Adrenal gland (tissue), 12 donors: ENCODE measurements around the gene KCTD2. TPM values are rescaled to one million over a fixed set of nuclear protein-coding genes. Genes with fewer than 3 reads are reported as not detected.

Experiments used
- DNase-seq, 7 donors: peaks; one replicate each; pipeline ENCODE4 v3.0.0-alpha.2; 2019 to 2020
- H3K27ac ChIP-seq, 5 donors: fragments of 200-600 bp; sonication (generic) in 4 of 5; 1 replicate in 3 of 5; 2 replicates in 2 of 5; pipeline versions ENCODE4 v1.5.1 to v1.8.0; 2016 to 2020; ENCODE audit warnings: mild to moderate bottlenecking in 1 of 5
- H3K27me3 ChIP-seq: fragments of 200-600 bp; 2 replicates; pipeline ENCODE4 v1.8.0; 2021
- H3K36me3 ChIP-seq, 2 donors: fragments of 200-600 bp; replicated peaks in 1 of 2; 1 replicate in 1 of 2; 2 replicates in 1 of 2; pipeline versions ENCODE4 v1.5.1 to v1.8.0; 2018 to 2022
- H3K4me1 ChIP-seq, 2 donors: fragments of 200-600 bp; replicated peaks in 1 of 2; 1 replicate in 1 of 2; 2 replicates in 1 of 2; pipeline versions ENCODE4 v1.5.1 to v1.8.0; 2018 to 2021
- H3K4me3 ChIP-seq, 4 donors: fragments of 200-600 bp; sonication (generic) in 3 of 4; one replicate each; pipeline ENCODE4 v1.5.1; 2016 to 2018
- H3K9me3 ChIP-seq, 3 donors: fragments of 200-600 bp; sonication (generic) in 1 of 3; replicated peaks in 1 of 3; 1 replicate in 2 of 3; 2 replicates in 1 of 3; pipeline versions ENCODE4 v1.5.1 to v1.8.0; 2016 to 2021
- CTCF ChIP-seq, 6 experiments: fragments of 450-650 bp in 4 of 6; fragments of 200-600 bp in 2 of 6; sonication (generic) in 1 of 6; IDR thresholded peaks; 1 replicate in 5 of 6; 2 replicates in 1 of 6; pipeline versions ENCODE4 v1.5.1 to v1.8.0; 2016 to 2021; ENCODE audit warnings: antibody characterized with exemption in 6 of 6, mild to moderate bottlenecking in 2 of 6, moderate library complexity in 1 of 6
- POLR2A ChIP-seq, 2 donors: fragments of 450-650 bp; IDR thresholded peaks; one replicate each; pipeline ENCODE4 v1.6.1; 2017; ENCODE audit warnings: antibody characterized with exemption in 2 of 2, mild to moderate bottlenecking in 2 of 2, moderate library complexity in 1 of 2
- WGBS, 4 donors: extraction: QIAGEN DNeasy Blood & Tissue Kit in 2 of 4; methylation state at CpG; one replicate each; pipeline versions ENCODE4 v1.1.5 to v1.1.7; 2013 to 2017; 5-methylcytosine and 5-hydroxymethylcytosine counted together
- intact Hi-C, 2 donors: fragments of 100-400 bp; cut with DNase I; formaldehyde crosslinking; loops; one replicate each; pipeline versions ENCODE4 v1.14.1 to v1.15.0; 2022 to 2023
- polyA plus RNA-seq, 3 donors: library from polyadenylated mRNA; stranded (reverse); fragments of 200-250 nt in 2 of 3; fragments of 350-450 nt in 1 of 3; fragmentation: Illumina TruSeq in 1 of 3; extraction: RNeasy Lipid Tissue Mini Kit (QIAGEN cat#74804) in 1 of 3; gene quantifications; one replicate each; pipeline ENCODE4 v1.2.3, GENCODE V29; 2013 to 2014
- total RNA-seq, 9 donors: library from RNA; depleted of rRNA in 4 of 9; stranded (reverse); fragments of >200 nt in 4 of 9; fragments of 120-200 nt in 1 of 9; fragmentation: NEBNext Ultra II Directional in 1 of 9; extraction: Animal tissue kit (Norgen Biotek cat#: 25700) in 1 of 9; gene quantifications; one replicate each; pipeline versions ENCODE4 v1.1.0 to v1.2.4, GENCODE V29; 2013 to 2023
- donor health status: healthy with polysubstance abuse.
- donor health status: Bipolar disorder and iron deficiency.
- donor health status: DM: yes; HTN: yes; CAD: no.
- donor health status: DM: no; HTN: no; CAD: no.
- donor health status: DM: no; HTN: no; CAD: no.
- donor health status: DM: yes; HTN: yes; CAD: no.

Gene KCTD2
- total and polyA plus RNA-seq, 12 donors = 20.6 to 52.4 (median 40.5) TPM

- H3K4me1 ChIP-seq = peaks cover 0 to 19% of the 10 kb centered on the region in 2 donors
- 80 to 97% (median 89%) methylated on average over 4 to 11 of the region's 11 CpGs for WGBS, 4 donors
- peak overlapping the region in 3 of 5 donors; percentile 25 to 77 (median 72) for H3K27ac ChIP-seq
- intact Hi-C loops = no loop called here
- no peak for TF ChIP-seq CTCF (IDR thresholded peaks at IDR 0.05)
- TF ChIP-seq POLR2A (IDR thresholded peaks at IDR 0.05) = no peak
- no peaks in the 10 kb centered on the region for H3K36me3 ChIP-seq
- no peak for DNase-seq
- H3K9me3 ChIP-seq = no peaks in the 10 kb centered on the region
- no peaks in the 10 kb centered on the region for H3K27me3 ChIP-seq
- H3K4me3 ChIP-seq = peak overlapping the region in 1 of 4 donors; percentile 38
These were observed 41.7 kb downstream of the KCTD2 start for GRCh38 chr17:75088465-75089417.

- Histone ChIP-seq H3K27me3 (no peaks in the 10 kb centered on the region), H3K36me3 (no peaks in the 10 kb centered on the region), H3K4me1 (peaks cover 1 to 16% of the 10 kb centered on the region in 2 donors), H3K9me3 (no peaks in the 10 kb centered on the region), H3K4me3 (no peak overlapping the region), H3K27ac (peak overlapping the region in 1 of 5 donors; percentile 68)
- TF ChIP-seq POLR2A (IDR thresholded peaks at IDR 0.05) = no peak
- no peak for TF ChIP-seq CTCF (IDR thresholded peaks at IDR 0.05)
- intact Hi-C loops = no loop called here
- peak in 2 of 7 donors; percentile 34 to 55 for DNase-seq
- WGBS, 4 donors = 51 to 61% (median 56%) methylated on average over 11 to 19 of the region's 19 CpGs
These were observed 44.1 kb downstream of the KCTD2 start for GRCh38 chr17:75090871-75091854.

GRCh38 chr17:75091855-75092327 lies 44.9 kb downstream of the KCTD2 start:
- no peak for DNase-seq
- peaks cover 6 to 20% of the 10 kb centered on the region in 2 donors for H3K4me1 ChIP-seq
- H3K36me3 ChIP-seq = no peaks in the 10 kb centered on the region
- H3K27me3 ChIP-seq = no peaks in the 10 kb centered on the region
- H3K9me3 ChIP-seq = no peaks in the 10 kb centered on the region
- intact Hi-C loops = no loop called here
- peak overlapping the region in 1 of 5 donors; percentile 68 for H3K27ac ChIP-seq
- TF ChIP-seq POLR2A (IDR thresholded peaks at IDR 0.05) (no peak), CTCF (IDR thresholded peaks at IDR 0.05) (no peak)
- no peak overlapping the region for H3K4me3 ChIP-seq
- WGBS, 4 donors = 80 to 89% (median 82%) methylated on average over 10 of the region's 10 CpGs
